Activated CD8-positive, alpha-beta T cell treated with anti-CD3 and anti-CD28 coated beads for 36 hours (primary cell): Measurements from ENCODE around the gene SETX. TPM values are rescaled to one million over a fixed set of nuclear protein-coding genes. Genes with fewer than 3 reads are reported as not detected.

Experiments used
- ATAC-seq: fragments of 200-7000 bp; cut with Tn5 transposase; one replicate; pipeline ENCODE4 v1.10.0; 2021; ENCODE audit warnings: mild to moderate bottlenecking, moderate library complexity
- CTCF ChIA-PET: fragments of 350-600 bp; sonication (Branson Sonifier 250); formaldehyde crosslinking; loops from one replicate; lab custom pipeline; 2021; ENCODE audit warnings: antibody characterized with exemption; lab: Charles Lee
- POLR2A ChIA-PET: fragments of 350-600 bp; sonication (Branson Sonifier 250); formaldehyde crosslinking; loops from one replicate; lab custom pipeline; 2021; ENCODE audit warnings: antibody characterized with exemption; lab: Charles Lee
- DNase-seq: peaks from one replicate; pipeline ENCODE4 v3.0.0-alpha.2; 2020
- H3K27ac Mint-ChIP-seq: one replicate; pipeline ENCODE4 v1.8.0; 2021; ENCODE audit warnings: mild to moderate bottlenecking, mixed read lengths
- H3K27me3 Mint-ChIP-seq: one replicate; pipeline ENCODE4 v1.8.0; 2021; ENCODE audit warnings: mixed read lengths
- H3K36me3 Mint-ChIP-seq: one replicate; pipeline ENCODE4 v1.8.0; 2021; ENCODE audit warnings: low read depth, mixed read lengths
- H3K4me1 Mint-ChIP-seq: one replicate; pipeline ENCODE4 v1.8.0; 2021; ENCODE audit warnings: low read depth, mixed read lengths
- H3K4me3 Mint-ChIP-seq: one replicate; pipeline ENCODE4 v1.8.0; 2021; ENCODE audit warnings: mild to moderate bottlenecking, moderate library complexity, mixed read lengths
- H3K9me3 Mint-ChIP-seq: one replicate; pipeline ENCODE4 v1.8.0; 2021; ENCODE audit warnings: mixed read lengths
- intact Hi-C: fragments of 100-400 bp; cut with micrococcal nuclease; formaldehyde crosslinking; loops from one replicate; pipeline ENCODE4 v1.10.0; 2022
- total RNA-seq, 2 experiments: library from RNA; stranded (reverse); gene quantifications; one replicate each; pipeline ENCODE4 v1.2.3, GENCODE V29; 2021
- TF ChIP-seq, protein P1 (sequence below): fragments of 200-600 bp; IDR thresholded peaks from one replicate; pipeline ENCODE4 v1.8.0; 2022; ENCODE audit warnings: antibody characterized with exemption, mild to moderate bottlenecking

SETX gene
- total RNA-seq, 2 experiments from 2014 or later = 32.6 to 33.8 TPM

- H3K4me3 Mint-ChIP-seq = no peak overlapping the region
- H3K9me3 Mint-ChIP-seq = peaks cover 5% of the 10 kb centered on the region
- POLR2A ChIA-PET = no interaction called here
- H3K27me3 Mint-ChIP-seq = no peaks in the 10 kb centered on the region
- DNase-seq (no peak), ATAC-seq (no peak)
- H3K27ac Mint-ChIP-seq = no peak overlapping the region
- H3K4me1 Mint-ChIP-seq = peaks cover 40% of the 10 kb centered on the region
- CTCF ChIA-PET = interaction anchor here (1.3 kb wide), 1 partner anchor 69 kb away, joined by 4 read pairs; no protein-coding TSS in a partner anchor
- TF ChIP-seq, protein P1, sequence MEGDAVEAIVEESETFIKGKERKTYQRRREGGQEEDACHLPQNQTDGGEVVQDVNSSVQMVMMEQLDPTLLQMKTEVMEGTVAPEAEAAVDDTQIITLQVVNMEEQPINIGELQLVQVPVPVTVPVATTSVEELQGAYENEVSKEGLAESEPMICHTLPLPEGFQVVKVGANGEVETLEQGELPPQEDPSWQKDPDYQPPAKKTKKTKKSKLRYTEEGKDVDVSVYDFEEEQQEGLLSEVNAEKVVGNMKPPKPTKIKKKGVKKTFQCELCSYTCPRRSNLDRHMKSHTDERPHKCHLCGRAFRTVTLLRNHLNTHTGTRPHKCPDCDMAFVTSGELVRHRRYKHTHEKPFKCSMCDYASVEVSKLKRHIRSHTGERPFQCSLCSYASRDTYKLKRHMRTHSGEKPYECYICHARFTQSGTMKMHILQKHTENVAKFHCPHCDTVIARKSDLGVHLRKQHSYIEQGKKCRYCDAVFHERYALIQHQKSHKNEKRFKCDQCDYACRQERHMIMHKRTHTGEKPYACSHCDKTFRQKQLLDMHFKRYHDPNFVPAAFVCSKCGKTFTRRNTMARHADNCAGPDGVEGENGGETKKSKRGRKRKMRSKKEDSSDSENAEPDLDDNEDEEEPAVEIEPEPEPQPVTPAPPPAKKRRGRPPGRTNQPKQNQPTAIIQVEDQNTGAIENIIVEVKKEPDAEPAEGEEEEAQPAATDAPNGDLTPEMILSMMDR = no peak
- intact Hi-C loops = no loop called here
- H3K36me3 Mint-ChIP-seq = peaks cover 87% of the 10 kb centered on the region
These were observed 27.2 kb downstream of the SETX start for GRCh38 chr9:132327537-132327936.

DNA sequence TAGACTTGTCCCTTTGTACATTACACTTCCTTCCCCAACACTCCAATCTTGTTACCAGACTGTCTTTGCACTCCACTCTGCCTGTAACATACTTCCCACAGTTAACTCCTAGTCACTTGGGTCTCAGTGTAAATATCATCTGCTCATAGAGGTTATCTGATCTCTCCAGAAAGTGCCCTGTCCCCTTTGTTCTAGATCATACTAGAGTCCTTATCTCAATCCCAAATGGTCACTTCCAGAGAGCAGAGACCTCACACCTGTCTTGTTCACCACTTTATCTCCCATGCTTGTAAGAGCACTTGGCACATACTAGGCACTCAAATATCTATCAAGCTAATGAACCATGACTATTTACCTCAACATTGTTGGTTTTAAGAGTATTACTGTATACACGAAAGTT is 30.4 kb downstream of the SETX start:
- H3K4me1 Mint-ChIP-seq = peaks cover 46% of the 10 kb centered on the region
- peaks cover 5% of the 10 kb centered on the region for H3K9me3 Mint-ChIP-seq
- ATAC-seq (no peak), DNase-seq (no peak)
- intact Hi-C loops = no loop called here
- no peak overlapping the region for H3K4me3 Mint-ChIP-seq
- ChIA-PET POLR2A (no interaction called here), CTCF (no interaction called here)
- peak overlapping the region; percentile 2 for H3K27ac Mint-ChIP-seq
- TF ChIP-seq, protein P1 = no peak
- H3K27me3 Mint-ChIP-seq = no peaks in the 10 kb centered on the region
- H3K36me3 Mint-ChIP-seq = peaks cover 65% of the 10 kb centered on the region

DNA sequence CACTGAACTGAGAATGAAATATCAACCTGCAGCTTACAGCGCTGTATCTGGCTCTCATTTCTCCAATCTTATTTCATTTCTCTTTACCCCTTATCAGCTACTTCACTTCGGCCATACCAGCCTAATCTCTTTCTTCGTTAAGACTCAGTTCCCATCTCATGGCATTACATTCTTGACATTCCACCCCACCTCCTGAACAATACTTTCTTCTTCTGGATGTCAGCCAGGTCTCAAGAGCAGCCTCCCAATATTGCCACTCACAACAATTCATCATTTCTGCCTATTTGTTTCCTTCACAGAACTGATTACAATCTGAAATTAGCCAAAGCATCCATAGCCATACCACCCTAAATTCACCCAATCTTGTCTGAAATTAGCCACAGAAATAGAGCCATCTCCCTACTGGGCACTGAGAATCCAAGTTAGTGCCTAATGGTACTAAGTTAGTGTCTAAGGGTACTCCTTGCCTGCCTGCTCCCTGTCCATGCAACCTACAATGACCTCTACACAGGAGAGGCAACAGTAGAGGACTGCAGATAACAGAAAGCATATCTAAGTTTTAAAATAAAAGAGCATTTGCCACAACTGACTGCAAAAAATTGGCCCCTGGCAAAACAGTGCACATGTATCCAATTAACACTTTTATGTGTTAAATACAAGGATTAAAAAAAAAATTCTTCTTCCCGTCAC is 35.2 kb downstream of the SETX start:
- Mint-ChIP-seq H3K4me1 (peaks cover 14% of the 10 kb centered on the region), H3K36me3 (peaks cover 31% of the 10 kb centered on the region), H3K4me3 (no peak overlapping the region), H3K27me3 (no peaks in the 10 kb centered on the region), H3K27ac (peak overlapping the region; percentile 27), H3K9me3 (no peaks in the 10 kb centered on the region)
- DNase-seq = no peak
- POLR2A ChIA-PET = interaction anchor here (0.7 kb wide), 1 partner anchor 23 kb away, joined by 4 read pairs; no protein-coding TSS in a partner anchor
- no peak for ATAC-seq
- CTCF ChIA-PET = interaction anchor here (1.0 kb wide), 1 partner anchor 51 kb away, joined by 3 read pairs; no protein-coding TSS in a partner anchor
- intact Hi-C loops = no loop called here
- TF ChIP-seq, protein P1 = no peak

- H3K4me3 Mint-ChIP-seq = no peak overlapping the region
- POLR2A ChIA-PET = no interaction called here
- peaks cover 17% of the 10 kb centered on the region for H3K4me1 Mint-ChIP-seq
- TF ChIP-seq, protein P1 = no peak
- H3K27ac Mint-ChIP-seq = no peak overlapping the region
- CTCF ChIA-PET = no interaction called here
- DNase-seq (no peak), ATAC-seq (no peak)
- H3K9me3 Mint-ChIP-seq = no peaks in the 10 kb centered on the region
- peaks cover 38% of the 10 kb centered on the region for H3K36me3 Mint-ChIP-seq
- H3K27me3 Mint-ChIP-seq = no peaks in the 10 kb centered on the region
- intact Hi-C loops = no loop called here
These were observed 41.9 kb downstream of the SETX start for GRCh38 chr9:132312873-132313272.

DNA sequence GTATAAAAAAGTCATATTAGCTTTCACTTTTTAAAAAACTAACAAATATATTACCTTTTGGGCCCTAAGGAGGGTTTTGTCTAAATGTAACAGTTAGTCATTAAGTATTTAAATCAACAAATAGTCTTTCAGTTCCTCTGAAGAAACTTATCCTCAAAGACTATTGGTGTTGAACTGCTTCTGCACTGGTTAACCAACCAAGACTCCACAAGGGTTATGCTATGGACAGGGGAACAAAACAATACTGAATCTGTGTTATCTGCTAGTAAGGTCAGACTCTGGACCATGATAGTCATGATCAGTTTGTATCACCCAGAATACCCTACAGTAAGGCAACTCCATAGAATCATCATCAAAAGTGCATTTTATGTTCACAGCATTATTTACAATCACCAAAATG is 42.4 kb downstream of the SETX start:
- intact Hi-C loops = no loop called here
- Mint-ChIP-seq H3K4me1 (peaks cover 17% of the 10 kb centered on the region), H3K36me3 (peaks cover 39% of the 10 kb centered on the region), H3K27ac (no peak overlapping the region), H3K27me3 (no peaks in the 10 kb centered on the region), H3K9me3 (no peaks in the 10 kb centered on the region), H3K4me3 (no peak overlapping the region)
- ATAC-seq = no peak
- TF ChIP-seq, protein P1 = no peak
- DNase-seq = no peak
- ChIA-PET POLR2A (interaction anchor here (0.9 to 1.2 kb wide), 2 partner anchors 20 to 25 kb away, joined by 3 to 4 read pairs; no protein-coding TSS in a partner anchor), CTCF (interaction anchor here (1.4 kb wide), 1 partner anchor 60 kb away, joined by 4 read pairs; no protein-coding TSS in a partner anchor)
